Trophoblast cell (in vitro differentiated cells and primary cell): Measurements from ENCODE around the gene KCTD17.
A peak's percentile ranks its signal among the peaks of the same experiment; 100 is the strongest.

Experiments
- DNase-seq, 2 donors: peaks; one replicate each; pipeline ENCODE4 v3.0.0-alpha.2; 2016
- H2AFZ ChIP-seq: 2 replicates; pipeline ENCODE4 v1.6.1; 2013; ENCODE audit warnings: low read length, moderate library complexity, mild to moderate bottlenecking; ENCODE audit not compliant: insufficient read depth, poor library complexity
- H2AK5ac ChIP-seq: 2 replicates; pipeline ENCODE4 v1.6.1; 2013; ENCODE audit warnings: mild to moderate bottlenecking, low read length
- H2BK120ac ChIP-seq: 2 replicates; pipeline ENCODE4 v1.6.1; 2013; ENCODE audit warnings: low read length, mild to moderate bottlenecking, moderate library complexity; ENCODE audit not compliant: insufficient read depth, poor library complexity
- H2BK12ac ChIP-seq: 2 replicates; pipeline ENCODE4 v1.6.1; 2013; ENCODE audit warnings: mild to moderate bottlenecking, low read length, moderate library complexity
- H2BK5ac ChIP-seq: 2 replicates; pipeline ENCODE4 v1.6.1; 2013; ENCODE audit warnings: low read length, low read depth, moderate library complexity, mild to moderate bottlenecking; ENCODE audit not compliant: poor library complexity
- H3K14ac ChIP-seq: 2 replicates; pipeline ENCODE4 v1.6.1; 2013; ENCODE audit warnings: mild to moderate bottlenecking, low read length
- H3K18ac ChIP-seq: 2 replicates; pipeline ENCODE4 v1.6.1; 2013; ENCODE audit warnings: mild to moderate bottlenecking, low read length
- H3K23ac ChIP-seq: 2 replicates; pipeline ENCODE4 v1.6.1; 2013; ENCODE audit warnings: low read length
- H3K27ac ChIP-seq: 2 replicates; pipeline ENCODE4 v1.5.1; 2013; ENCODE audit warnings: low read depth, mild to moderate bottlenecking, inconsistent platforms, low read length, moderate library complexity
- H3K27me3 ChIP-seq: 2 replicates; pipeline ENCODE4 v1.6.1; 2013; ENCODE audit warnings: inconsistent platforms, mild to moderate bottlenecking, low read length, moderate library complexity; ENCODE audit not compliant: insufficient read depth
- H3K36me3 ChIP-seq, 2 experiments: 1 replicate in 1 of 2; 2 replicates in 1 of 2; pipeline ENCODE4 v1.6.1; 2013; ENCODE audit warnings: low read length in 2 of 2, mild to moderate bottlenecking in 2 of 2, moderate library complexity in 1 of 2; ENCODE audit not compliant: insufficient read depth in 2 of 2, control insufficient read depth in 1 of 2
- H3K4ac ChIP-seq: 2 replicates; pipeline ENCODE4 v1.6.1; 2013; ENCODE audit warnings: low read depth, mild to moderate bottlenecking, low read length, moderate library complexity
- H3K4me1 ChIP-seq, 2 experiments: 1 replicate in 1 of 2; 2 replicates in 1 of 2; pipeline ENCODE4 v1.6.1; 2013; ENCODE audit warnings: low read length in 2 of 2, mild to moderate bottlenecking in 2 of 2, moderate library complexity in 1 of 2; ENCODE audit not compliant: insufficient read depth in 2 of 2, control insufficient read depth in 1 of 2
- H3K4me2 ChIP-seq: 2 replicates; pipeline ENCODE4 v1.6.1; 2013; ENCODE audit warnings: inconsistent platforms, mild to moderate bottlenecking, low read length, moderate library complexity
- H3K4me3 ChIP-seq: 2 replicates; pipeline ENCODE4 v1.5.1; 2013; ENCODE audit warnings: mild to moderate bottlenecking, low read depth, low read length, inconsistent platforms
- H3K79me1 ChIP-seq: one replicate; pipeline ENCODE4 v1.6.1; 2013; ENCODE audit warnings: low read length
- H3K79me2 ChIP-seq: 2 replicates; pipeline ENCODE4 v1.6.1; 2013; ENCODE audit warnings: low read length, mild to moderate bottlenecking; ENCODE audit not compliant: control insufficient read depth, insufficient read depth, poor library complexity
- H3K9ac ChIP-seq: 2 replicates; pipeline ENCODE4 v1.6.1; 2013; ENCODE audit warnings: mild to moderate bottlenecking, low read length
- H3K9me3 ChIP-seq: 2 replicates; pipeline ENCODE4 v1.6.1; 2013; ENCODE audit warnings: low read depth, mild to moderate bottlenecking, control low read depth, inconsistent platforms, low read length; ENCODE audit not compliant: insufficient read depth
- H4K12ac ChIP-seq: 2 replicates; pipeline ENCODE4 v1.6.1; 2013; ENCODE audit warnings: low read depth, mild to moderate bottlenecking, low read length, moderate library complexity
- H4K8ac ChIP-seq: 2 replicates; pipeline ENCODE4 v1.6.1; 2013; ENCODE audit warnings: low read depth, mild to moderate bottlenecking, low read length, moderate library complexity
- H4K91ac ChIP-seq: one replicate; pipeline ENCODE4 v1.6.1; 2013; ENCODE audit warnings: low read depth, mild to moderate bottlenecking, low read length, moderate library complexity
- WGBS: extraction: QIAGEN DNeasy Blood & Tissue Kit; methylation state at CpG from one replicate; pipeline ENCODE4 v1.1.7; 2013; ENCODE audit warnings: missing lambda C conversion rate; ENCODE audit not compliant: insufficient read length, insufficient coverage; ENCODE audit errors: extremely low coverage; 5-methylcytosine and 5-hydroxymethylcytosine counted together

The KCTD17 gene

DNA sequence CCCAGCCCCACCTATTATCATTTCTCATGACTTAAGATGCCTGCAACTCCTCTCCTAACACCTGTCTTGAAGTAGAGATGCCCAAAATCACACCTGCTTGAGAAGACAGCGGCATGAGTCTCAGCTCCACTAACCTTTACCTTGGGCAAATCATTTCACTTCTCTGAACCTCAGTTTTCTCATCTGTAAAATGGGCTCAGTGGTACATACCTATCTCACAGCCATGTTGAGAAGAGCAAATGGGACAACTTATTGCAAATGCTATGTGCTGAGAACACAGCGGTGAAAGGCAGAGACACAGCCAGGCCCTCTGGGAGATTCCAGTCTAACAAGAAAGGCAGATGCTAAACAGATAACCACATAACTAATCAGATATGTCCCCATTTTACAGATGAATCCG is 40.1 kb upstream of the KCTD17 start:
- Histone ChIP-seq H2AFZ (no peak overlapping the region), H3K4me1 (peaks cover 0 to 6% of the 10 kb centered on the region in 2 experiments), H3K14ac (no peak overlapping the region), H3K9ac (no peak overlapping the region), H3K9me3 (peaks cover 4% of the 10 kb centered on the region), H3K4me2 (no peak overlapping the region), H2AK5ac (no peak overlapping the region), H3K79me1 (no peaks in the 10 kb centered on the region), H3K27me3 (no peaks in the 10 kb centered on the region), H4K8ac (no peak overlapping the region), H3K23ac (no peak overlapping the region), H4K91ac (no peak overlapping the region), H3K4me3 (no peak overlapping the region), H2BK5ac (no peak overlapping the region), H3K36me3 (no peaks in the 10 kb centered on the region), H4K12ac (no peak overlapping the region), H3K4ac (no peak overlapping the region), H3K79me2 (no peaks in the 10 kb centered on the region), H3K18ac (no peak overlapping the region), H2BK12ac (no peak overlapping the region), H3K27ac (no peak overlapping the region), H2BK120ac (no peak overlapping the region)
- no CpG with 5 or more reads among the region's 3 CpGs for WGBS
- no peak for DNase-seq

GRCh38 chr22:37012262-37012904 is 39.2 kb upstream of the KCTD17 start:
- Histone ChIP-seq H2BK120ac (no peak overlapping the region), H2AFZ (no peak overlapping the region), H3K18ac (no peak overlapping the region), H3K4ac (no peak overlapping the region), H3K4me1 (peaks cover 0 to 6% of the 10 kb centered on the region in 2 experiments), H4K91ac (no peak overlapping the region), H3K36me3 (peaks cover under 1 to 6% of the 10 kb centered on the region in 2 experiments), H3K79me1 (no peaks in the 10 kb centered on the region), H3K23ac (no peak overlapping the region), H2BK5ac (no peak overlapping the region), H2AK5ac (no peak overlapping the region), H3K9ac (no peak overlapping the region), H4K12ac (no peak overlapping the region), H2BK12ac (no peak overlapping the region), H3K79me2 (no peaks in the 10 kb centered on the region), H3K27ac (no peak overlapping the region), H3K14ac (no peak overlapping the region), H3K27me3 (no peaks in the 10 kb centered on the region), H3K9me3 (peaks cover 4% of the 10 kb centered on the region), H4K8ac (no peak overlapping the region), H3K4me2 (no peak overlapping the region), H3K4me3 (peak overlapping the region; percentile 25)
- DNase-seq, result no peak
- no CpG with 5 or more reads among the region's 9 CpGs for WGBS

DNA sequence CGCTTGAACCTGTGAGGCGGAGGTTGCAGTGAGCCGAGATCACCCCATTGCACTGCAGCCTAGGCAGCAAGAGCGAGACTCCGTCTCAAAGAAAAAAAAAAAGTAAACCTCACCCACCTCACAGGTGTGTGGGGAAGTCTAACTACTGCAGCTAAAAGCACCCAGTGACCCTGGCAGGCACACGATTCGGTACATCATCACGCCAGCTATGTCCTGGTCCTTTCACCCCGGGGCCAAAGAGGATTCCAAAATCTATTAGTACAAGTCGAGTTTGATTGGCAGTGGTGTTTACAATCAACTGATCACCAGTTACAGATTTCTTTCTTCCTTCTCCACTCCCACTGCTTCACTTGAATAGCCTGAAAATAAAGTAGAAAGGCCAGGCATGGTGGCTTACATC is 38.6 kb upstream of the KCTD17 start:
- H3K79me1 ChIP-seq, result no peaks in the 10 kb centered on the region
- H3K27ac ChIP-seq, result no peak overlapping the region
- no peak for DNase-seq
- H3K9ac ChIP-seq, result no peak overlapping the region
- H3K4me1 ChIP-seq, result peaks cover under 1 to 7% of the 10 kb centered on the region in 2 experiments
- H4K12ac ChIP-seq, result no peak overlapping the region
- no peak overlapping the region for H4K8ac ChIP-seq
- no peak overlapping the region for H3K23ac ChIP-seq
- no peak overlapping the region for H3K4me2 ChIP-seq
- no peak overlapping the region for H2BK5ac ChIP-seq
- no peak overlapping the region for H3K14ac ChIP-seq
- H2BK12ac ChIP-seq, result no peak overlapping the region
- no peak overlapping the region for H3K18ac ChIP-seq
- H4K91ac ChIP-seq, result no peak overlapping the region
- no peak overlapping the region for H2AK5ac ChIP-seq
- H2AFZ ChIP-seq, result no peak overlapping the region
- WGBS, result no CpG with 5 or more reads among the region's 10 CpGs
- peaks cover 4% of the 10 kb centered on the region for H3K9me3 ChIP-seq
- no peaks in the 10 kb centered on the region for H3K79me2 ChIP-seq
- H3K4me3 ChIP-seq, result no peak overlapping the region
- no peak overlapping the region for H2BK120ac ChIP-seq
- no peak overlapping the region for H3K4ac ChIP-seq
- peaks cover 6 to 11% of the 10 kb centered on the region in 2 experiments for H3K36me3 ChIP-seq
- no peaks in the 10 kb centered on the region for H3K27me3 ChIP-seq

GRCh38 chr22:37014415-37014806 is 37.1 kb upstream of the KCTD17 start:
- Histone ChIP-seq H3K9ac (no peak overlapping the region), H2BK12ac (no peak overlapping the region), H3K23ac (no peak overlapping the region), H3K4me1 (peaks cover 8 to 15% of the 10 kb centered on the region in 2 experiments), H4K91ac (no peak overlapping the region), H4K12ac (no peak overlapping the region), H3K14ac (no peak overlapping the region), H3K4me3 (no peak overlapping the region), H2AFZ (no peak overlapping the region), H2AK5ac (no peak overlapping the region), H3K4ac (no peak overlapping the region), H2BK120ac (no peak overlapping the region), H3K9me3 (peaks cover 4% of the 10 kb centered on the region), H3K36me3 (peaks cover 10 to 14% of the 10 kb centered on the region in 2 experiments), H3K27me3 (no peaks in the 10 kb centered on the region), H3K27ac (no peak overlapping the region), H3K4me2 (no peak overlapping the region), H4K8ac (no peak overlapping the region), H3K79me2 (peaks cover 3% of the 10 kb centered on the region), H3K79me1 (peaks cover 4% of the 10 kb centered on the region), H3K18ac (no peak overlapping the region), H2BK5ac (no peak overlapping the region)
- DNase-seq, result no peak
- WGBS, result no CpG with 5 or more reads among the region's 4 CpGs
